HG03520 (cell line): ENCODE results near the gene MMUT.
"Not testable (repeated sequence)": the region's sequence is repeated elsewhere in the genome, so short reads cannot be mapped to it uniquely, and the experiment has no call there.

Experiments
- ATAC-seq: cut with Tn5 transposase; IDR thresholded peaks from one replicate; pipeline ENCODE4 v1.9.1; 2021; ENCODE audit warnings: mild to moderate bottlenecking, moderate library complexity; ENCODE audit not compliant: unreplicated experiment

Gene MMUT

GRCh38 chr6:49430187-49430586 lies 32.9 kb downstream of the MMUT start:
- ATAC-seq: no peak

DNA sequence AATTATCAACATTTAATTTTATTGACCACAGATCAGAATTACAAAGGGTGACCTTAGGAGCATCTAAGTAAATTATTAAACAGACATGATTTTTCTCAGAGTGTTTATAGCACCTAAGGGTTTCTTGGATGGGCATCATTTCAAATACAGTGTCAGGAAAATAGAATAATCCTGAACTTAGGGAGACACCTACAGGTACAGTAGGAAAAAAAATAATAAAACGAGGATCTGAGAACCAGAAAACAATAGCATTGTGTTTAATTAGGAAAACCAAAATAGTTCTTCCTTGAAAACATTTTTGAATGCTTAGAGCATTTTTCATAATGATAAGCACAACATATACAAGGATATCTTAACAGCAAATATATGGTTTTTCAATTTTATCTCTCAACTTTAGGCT lies 39.2 kb downstream of the MMUT start:
- no peak for ATAC-seq

DNA sequence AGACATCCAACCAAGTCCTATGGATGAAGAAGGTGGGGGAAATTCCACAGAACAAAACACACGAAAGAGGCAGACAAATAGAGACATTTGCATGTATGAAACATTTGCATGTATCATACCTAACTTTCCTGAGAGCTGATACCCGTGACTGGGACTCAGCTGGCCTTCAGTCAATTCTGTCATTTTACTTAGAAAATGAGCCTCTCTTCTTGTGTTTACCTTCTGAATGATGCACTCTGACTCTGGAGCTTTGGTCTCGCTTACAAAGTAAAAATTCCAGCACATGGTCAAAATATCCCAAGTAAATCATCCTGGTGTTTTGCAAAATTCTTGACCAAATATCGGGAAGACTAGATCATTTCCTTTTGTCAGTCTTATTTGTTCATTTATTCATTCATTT lies 46.9 kb downstream of the MMUT start:
- ATAC-seq: no peak

- ATAC-seq: no peak
Observed at GRCh38 chr6:49415358-49415757, 47.7 kb downstream of the MMUT start.

GRCh38 chr6:49410564-49410963 lies 52.5 kb downstream of the MMUT start:
- no peak for ATAC-seq

GRCh38 chr6:49409951-49410542 lies 53.0 kb downstream of the MMUT start:
- ATAC-seq: peak; percentile 88

GRCh38 chr6:49406250-49406970 lies 56.6 kb downstream of the MMUT start:
- no peak for ATAC-seq

- ATAC-seq: no peak
Observed at GRCh38 chr6:49401063-49401462, 62.0 kb downstream of the MMUT start.

DNA sequence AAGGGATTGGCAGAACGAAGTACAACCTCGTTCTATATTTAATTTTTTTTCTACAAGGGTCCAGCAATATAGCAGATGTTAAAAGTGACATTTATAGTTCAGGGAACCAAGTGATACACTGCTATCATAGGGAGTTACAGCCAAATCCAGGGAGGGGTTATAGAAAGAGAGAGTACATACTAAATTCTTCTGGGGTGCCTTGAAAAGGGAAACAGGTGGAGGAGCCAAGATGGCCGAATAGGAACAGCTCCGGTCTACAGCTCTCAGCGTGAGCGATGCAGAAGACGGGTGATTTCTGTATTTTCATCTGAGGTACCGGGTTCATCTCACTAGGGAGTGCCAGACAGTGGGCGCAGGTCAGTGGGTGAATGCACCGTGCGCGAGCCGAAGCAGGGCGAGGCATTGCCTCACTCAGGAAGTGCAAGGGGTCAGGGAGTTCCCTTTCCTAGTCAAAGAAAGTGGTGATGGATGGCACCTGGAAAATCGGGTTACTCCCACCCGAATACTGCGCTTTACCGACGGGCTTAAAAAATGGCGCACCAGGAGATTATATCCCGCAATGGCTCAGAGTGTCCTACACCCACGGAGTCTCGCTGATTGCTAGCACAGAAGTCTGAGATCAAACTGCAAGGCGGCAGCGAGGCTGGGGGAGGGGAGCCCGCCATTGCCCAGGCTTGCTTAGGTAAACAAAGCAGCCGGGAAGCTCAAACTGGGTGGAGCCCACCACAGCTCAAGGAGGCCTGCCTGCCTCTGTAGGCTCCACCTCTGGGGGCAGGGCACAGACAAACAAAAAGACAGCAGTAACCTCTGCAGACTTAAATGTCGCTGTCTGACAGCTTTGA lies 76.2 kb downstream of the MMUT start:
- not testable (repeated sequence) for ATAC-seq

GRCh38 chr6:49384904-49385303 lies 78.1 kb downstream of the MMUT start:
- no peak for ATAC-seq
